Measurements from ENCODE around the gene ACO2. TPM values are rescaled to one million over a fixed set of nuclear protein-coding genes. Genes with fewer than 3 reads are reported as not detected.

The ACO2 gene
- total RNA-seq, 1 experiment from 2014 or later, result 105 TPM

DNA sequence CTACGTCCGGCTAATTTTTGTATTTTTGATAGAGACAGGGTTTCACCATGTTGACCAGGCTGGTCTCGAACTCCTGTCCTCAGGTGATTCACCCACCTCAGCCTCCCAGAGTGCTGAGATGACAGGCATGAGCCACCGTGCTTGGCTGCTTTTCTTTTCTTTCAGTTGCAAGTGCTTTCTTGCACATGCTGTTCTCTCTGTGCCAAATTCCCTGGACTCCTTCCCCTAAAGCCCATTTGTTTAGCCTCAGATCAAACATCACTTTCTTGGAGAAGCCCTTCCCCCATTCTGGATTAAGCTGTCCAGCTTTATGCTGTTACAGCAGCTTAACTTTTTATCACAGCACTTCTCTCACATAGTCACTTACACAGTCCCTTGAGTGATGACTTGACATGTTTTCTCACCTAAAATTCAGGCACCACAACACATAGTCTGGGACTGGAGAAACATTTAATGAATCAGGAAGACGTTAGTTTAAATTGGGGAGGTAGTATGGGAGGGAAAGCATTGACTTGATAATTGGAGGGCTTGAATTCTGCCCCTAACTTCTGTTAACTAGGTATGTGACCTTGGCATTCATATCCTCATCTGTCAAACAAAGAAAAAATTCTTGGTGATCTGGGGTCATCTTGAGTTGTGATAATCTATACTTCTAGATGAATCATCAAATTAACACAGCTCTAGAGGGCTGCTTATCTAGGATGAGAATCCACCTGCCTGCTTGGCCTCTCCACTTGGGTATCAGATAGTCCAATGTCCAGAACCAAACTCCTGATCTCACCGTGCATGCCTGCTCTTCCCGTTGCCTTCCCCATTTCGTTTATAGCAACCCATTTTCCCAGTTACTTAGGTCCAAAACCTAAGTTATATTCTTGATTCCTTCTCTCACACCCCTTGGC lies 18.4 kb downstream of the ACO2 start:
- BruUV-seq (replicated peaks), result no TSS peak
- intact Hi-C loops (cut with micrococcal nuclease), result no loop called here
- H3K4me3 Mint-ChIP-seq (ENCODE audit: unreplicated experiment), result no peak overlapping the region

DNA sequence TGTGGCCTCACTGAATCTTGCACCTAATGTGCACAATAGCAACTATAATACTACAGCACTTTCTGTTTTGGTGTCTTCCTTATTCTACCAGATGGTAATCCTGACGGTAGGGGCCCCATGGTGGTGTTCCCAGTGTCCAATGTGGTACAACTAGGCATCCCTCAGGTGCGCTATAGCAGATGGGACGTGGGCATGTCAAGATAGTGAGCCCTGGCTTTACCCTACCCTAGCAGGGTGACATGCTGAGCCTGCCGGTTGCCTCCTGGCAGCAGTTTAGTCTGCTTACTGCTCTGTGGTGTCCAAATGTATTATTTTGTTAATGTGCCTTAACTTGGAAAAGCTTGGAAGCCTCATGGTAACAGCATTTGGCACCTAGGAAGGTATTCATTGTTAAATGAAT lies 19.2 kb downstream of the ACO2 start:
- ChIA-PET POLR2A (interaction anchor here (1.0 to 1.2 kb wide), 2 partner anchors 13 to 19 kb away, joined by 3 to 7 read pairs; partner anchors contain the start of genes ACO2 and PHF5A), CTCF (interaction anchor here (1.0 to 1.9 kb wide), 3 partner anchors 30 to 85 kb away, joined by 3 to 7 read pairs (median 5); no protein-coding TSS in a partner anchor)
- intact Hi-C loops (cut with micrococcal nuclease), result no loop called here
- Mint-ChIP-seq H3K4me3 (ENCODE audit: unreplicated experiment) (no peak overlapping the region), H3K36me3 (ENCODE audit: insufficient read depth, unreplicated experiment) (peaks cover 15% of the 10 kb centered on the region), H3K4me1 (ENCODE audit: insufficient read depth, unreplicated experiment) (peaks cover 22% of the 10 kb centered on the region), H3K9me3 (ENCODE audit: unreplicated experiment) (no peaks in the 10 kb centered on the region), H3K27me3 (ENCODE audit: insufficient read depth, unreplicated experiment) (no peaks in the 10 kb centered on the region), H3K27ac (ENCODE audit: low read depth, unreplicated experiment) (no peak overlapping the region)
- DNase-seq (ENCODE audit: unreplicated experiment), result no peak
- BruUV-seq (replicated peaks), result no TSS peak
- TF ChIP-seq, protein P1, sequence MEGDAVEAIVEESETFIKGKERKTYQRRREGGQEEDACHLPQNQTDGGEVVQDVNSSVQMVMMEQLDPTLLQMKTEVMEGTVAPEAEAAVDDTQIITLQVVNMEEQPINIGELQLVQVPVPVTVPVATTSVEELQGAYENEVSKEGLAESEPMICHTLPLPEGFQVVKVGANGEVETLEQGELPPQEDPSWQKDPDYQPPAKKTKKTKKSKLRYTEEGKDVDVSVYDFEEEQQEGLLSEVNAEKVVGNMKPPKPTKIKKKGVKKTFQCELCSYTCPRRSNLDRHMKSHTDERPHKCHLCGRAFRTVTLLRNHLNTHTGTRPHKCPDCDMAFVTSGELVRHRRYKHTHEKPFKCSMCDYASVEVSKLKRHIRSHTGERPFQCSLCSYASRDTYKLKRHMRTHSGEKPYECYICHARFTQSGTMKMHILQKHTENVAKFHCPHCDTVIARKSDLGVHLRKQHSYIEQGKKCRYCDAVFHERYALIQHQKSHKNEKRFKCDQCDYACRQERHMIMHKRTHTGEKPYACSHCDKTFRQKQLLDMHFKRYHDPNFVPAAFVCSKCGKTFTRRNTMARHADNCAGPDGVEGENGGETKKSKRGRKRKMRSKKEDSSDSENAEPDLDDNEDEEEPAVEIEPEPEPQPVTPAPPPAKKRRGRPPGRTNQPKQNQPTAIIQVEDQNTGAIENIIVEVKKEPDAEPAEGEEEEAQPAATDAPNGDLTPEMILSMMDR (IDR thresholded peaks at IDR 0.05; ENCODE audit: unreplicated experiment), result no peak

More for the DNA sequence above, 18.4 kb downstream of the ACO2 start:
- peaks cover 19% of the 10 kb centered on the region for H3K36me3 Mint-ChIP-seq (ENCODE audit: insufficient read depth, unreplicated experiment)
- no peak overlapping the region for H3K27ac Mint-ChIP-seq (ENCODE audit: low read depth, unreplicated experiment)
- ChIA-PET POLR2A (interaction anchor here (1.0 to 1.2 kb wide), 2 partner anchors 18 to 40 kb away, joined by 4 to 7 read pairs; partner anchors contain the start of genes ACO2, PHF5A and TOB2), CTCF (interaction anchor here (0.6 to 1.9 kb wide), 3 partner anchors 30 to 84 kb away, joined by 3 to 7 read pairs (median 3); no protein-coding TSS in a partner anchor)
- DNase-seq (ENCODE audit: unreplicated experiment), result no peak
- no peaks in the 10 kb centered on the region for H3K9me3 Mint-ChIP-seq (ENCODE audit: unreplicated experiment)
- TF ChIP-seq, protein P1 (IDR thresholded peaks at IDR 0.05; ENCODE audit: unreplicated experiment), result no peak
- peaks cover 22% of the 10 kb centered on the region for H3K4me1 Mint-ChIP-seq (ENCODE audit: insufficient read depth, unreplicated experiment)
- H3K27me3 Mint-ChIP-seq (ENCODE audit: insufficient read depth, unreplicated experiment), result no peaks in the 10 kb centered on the region

DNA sequence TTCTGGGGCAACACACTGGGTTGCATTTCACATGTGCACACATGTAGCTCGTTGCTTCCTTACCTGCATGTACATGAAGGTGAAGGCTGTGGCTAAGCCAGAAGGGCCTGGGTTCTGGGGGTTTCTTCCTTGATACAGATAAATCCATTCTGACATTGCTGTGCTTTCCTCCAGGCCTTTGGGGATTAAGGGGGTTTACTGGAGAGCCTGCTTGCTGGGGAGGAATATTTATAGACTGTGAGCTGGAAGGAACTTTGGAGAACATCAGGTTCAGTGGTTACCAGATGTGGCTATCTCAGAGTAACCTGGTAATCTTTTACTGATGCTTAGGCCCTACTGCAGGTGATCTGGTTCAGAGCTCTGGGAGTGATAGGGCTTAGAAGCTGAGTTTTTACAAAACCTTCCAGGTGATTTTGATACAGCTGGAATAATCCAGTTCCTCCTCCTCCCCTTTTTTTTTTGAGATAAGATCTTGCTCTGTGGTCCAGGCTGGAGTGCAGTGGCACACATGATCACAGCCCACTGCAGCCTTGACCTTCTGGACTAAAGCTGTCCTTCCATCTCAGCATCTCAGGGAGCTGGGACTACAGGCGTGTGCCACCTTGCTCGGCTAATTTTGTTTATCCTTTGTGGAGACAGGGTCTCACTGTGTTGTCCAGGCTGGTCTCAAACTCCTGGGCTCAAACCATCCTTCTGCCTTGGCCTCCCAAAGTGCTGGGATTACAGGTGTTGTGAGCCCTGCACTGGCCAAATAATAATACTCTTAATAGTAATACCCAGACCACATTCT lies 19.9 kb downstream of the ACO2 start:
- BruUV-seq (replicated peaks), result no TSS peak
- intact Hi-C loops (cut with micrococcal nuclease), result no loop called here
- DNase-seq (ENCODE audit: unreplicated experiment), result no peak
- Mint-ChIP-seq H3K9me3 (ENCODE audit: unreplicated experiment) (no peaks in the 10 kb centered on the region), H3K27ac (ENCODE audit: low read depth, unreplicated experiment) (no peak overlapping the region), H3K4me3 (ENCODE audit: unreplicated experiment) (no peak overlapping the region), H3K36me3 (ENCODE audit: insufficient read depth, unreplicated experiment) (peaks cover 18% of the 10 kb centered on the region), H3K27me3 (ENCODE audit: insufficient read depth, unreplicated experiment) (no peaks in the 10 kb centered on the region), H3K4me1 (ENCODE audit: insufficient read depth, unreplicated experiment) (peaks cover 22% of the 10 kb centered on the region)
- CTCF ChIA-PET, result interaction anchor here (0.6 to 1.9 kb wide), 4 partner anchors 11 to 85 kb away, joined by 3 to 7 read pairs (median 4); no protein-coding TSS in a partner anchor
- POLR2A ChIA-PET, result interaction anchor here (1.0 to 1.2 kb wide), 2 partner anchors 14 to 20 kb away, joined by 3 to 7 read pairs; partner anchors contain the start of genes ACO2 and PHF5A
- TF ChIP-seq, protein P1 (IDR thresholded peaks at IDR 0.05; ENCODE audit: unreplicated experiment), result no peak

Data from MCF 10A (cell line).